Measurements from ENCODE around the gene SRF. TPM values are rescaled to one million over a fixed set of nuclear protein-coding genes. Genes with fewer than 3 reads are reported as not detected.

SRF gene
- total and polyA plus RNA-seq, 8 donors = 20.2 to 36.3 (median 31.0) TPM

DNA sequence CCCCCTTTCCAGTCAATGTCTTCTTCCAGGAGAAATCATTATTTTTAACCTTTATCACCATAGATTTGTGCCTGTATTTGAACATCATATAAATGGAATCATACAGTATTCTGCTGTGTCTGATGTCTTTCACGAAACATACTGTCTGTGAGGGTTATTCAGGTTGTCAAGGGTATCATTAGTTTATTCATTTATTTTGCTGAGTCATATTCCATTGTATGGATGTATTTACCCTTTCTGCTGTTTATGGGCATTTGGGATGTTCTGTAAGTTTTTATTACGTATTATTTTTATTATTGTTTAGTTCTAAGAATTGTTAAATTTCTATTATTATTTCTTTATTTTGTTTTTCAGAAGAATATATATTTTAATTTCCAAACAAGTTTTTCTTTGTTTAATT lies 36.2 kb downstream of the SRF start:
- ATAC-seq = no peak
- no peak overlapping the region for H3K4me3 ChIP-seq
- H3K9me3 ChIP-seq = no peaks in the 10 kb centered on the region
- no peak for DNase-seq
- peaks cover 0 to 47% of the 10 kb centered on the region in 2 donors for H3K36me3 ChIP-seq
- intact Hi-C loops (cut with DNase I) = no loop called here
- H3K27ac ChIP-seq = no peak overlapping the region
- TF ChIP-seq, protein P1, sequence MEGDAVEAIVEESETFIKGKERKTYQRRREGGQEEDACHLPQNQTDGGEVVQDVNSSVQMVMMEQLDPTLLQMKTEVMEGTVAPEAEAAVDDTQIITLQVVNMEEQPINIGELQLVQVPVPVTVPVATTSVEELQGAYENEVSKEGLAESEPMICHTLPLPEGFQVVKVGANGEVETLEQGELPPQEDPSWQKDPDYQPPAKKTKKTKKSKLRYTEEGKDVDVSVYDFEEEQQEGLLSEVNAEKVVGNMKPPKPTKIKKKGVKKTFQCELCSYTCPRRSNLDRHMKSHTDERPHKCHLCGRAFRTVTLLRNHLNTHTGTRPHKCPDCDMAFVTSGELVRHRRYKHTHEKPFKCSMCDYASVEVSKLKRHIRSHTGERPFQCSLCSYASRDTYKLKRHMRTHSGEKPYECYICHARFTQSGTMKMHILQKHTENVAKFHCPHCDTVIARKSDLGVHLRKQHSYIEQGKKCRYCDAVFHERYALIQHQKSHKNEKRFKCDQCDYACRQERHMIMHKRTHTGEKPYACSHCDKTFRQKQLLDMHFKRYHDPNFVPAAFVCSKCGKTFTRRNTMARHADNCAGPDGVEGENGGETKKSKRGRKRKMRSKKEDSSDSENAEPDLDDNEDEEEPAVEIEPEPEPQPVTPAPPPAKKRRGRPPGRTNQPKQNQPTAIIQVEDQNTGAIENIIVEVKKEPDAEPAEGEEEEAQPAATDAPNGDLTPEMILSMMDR (IDR thresholded peaks at IDR 0.05) = no peak
- H3K27me3 ChIP-seq = no peaks in the 10 kb centered on the region
- no peaks in the 10 kb centered on the region for H3K4me1 ChIP-seq

GRCh38 chr6:43211955-43212354 lies 40.9 kb downstream of the SRF start:
- intact Hi-C loops (cut with DNase I) = no loop called here
- ATAC-seq (no peak), DNase-seq (peak in 1 of 4 donors; percentile 26)
- TF ChIP-seq, protein P1 (IDR thresholded peaks at IDR 0.05) = no peak
- H3K27me3 ChIP-seq = no peaks in the 10 kb centered on the region
- no peak overlapping the region for H3K4me3 ChIP-seq
- no peaks in the 10 kb centered on the region for H3K4me1 ChIP-seq
- H3K9me3 ChIP-seq = no peaks in the 10 kb centered on the region
- H3K36me3 ChIP-seq = peaks cover 0 to 47% of the 10 kb centered on the region in 2 donors
- no peak overlapping the region for H3K27ac ChIP-seq

DNA sequence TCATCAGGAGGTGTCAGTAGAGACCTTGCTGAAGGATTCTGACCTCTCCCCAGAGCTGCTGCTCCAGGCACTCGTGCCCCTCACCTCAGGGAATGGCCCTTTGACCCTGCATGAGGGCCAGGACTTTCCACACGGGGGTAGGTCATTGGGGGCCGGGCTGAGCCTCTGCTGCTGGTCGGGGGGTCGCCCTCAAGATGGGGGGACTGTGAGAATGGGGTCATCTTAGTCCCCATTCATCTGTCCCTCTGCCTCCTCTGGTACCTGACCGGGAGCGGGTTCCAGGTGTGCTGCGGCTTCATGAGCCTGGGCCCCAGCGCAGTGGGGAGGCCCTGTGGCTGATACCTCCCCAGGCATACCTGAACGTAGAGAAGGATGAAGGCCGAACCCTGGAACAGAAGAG lies 42.4 kb downstream of the SRF start:
- Histone ChIP-seq H3K4me3 (no peak overlapping the region), H3K27ac (no peak overlapping the region), H3K36me3 (peaks cover 0 to 57% of the 10 kb centered on the region in 2 donors), H3K27me3 (no peaks in the 10 kb centered on the region), H3K4me1 (no peaks in the 10 kb centered on the region), H3K9me3 (no peaks in the 10 kb centered on the region)
- ATAC-seq (no peak), DNase-seq (no peak)
- intact Hi-C loops (cut with DNase I) = no loop called here
- TF ChIP-seq, protein P1 (IDR thresholded peaks at IDR 0.05) = no peak

GRCh38 chr6:43215066-43215465 lies 44.0 kb downstream of the SRF start:
- H3K9me3 ChIP-seq = no peaks in the 10 kb centered on the region
- no peaks in the 10 kb centered on the region for H3K4me1 ChIP-seq
- H3K4me3 ChIP-seq = no peak overlapping the region
- TF ChIP-seq, protein P1 (IDR thresholded peaks at IDR 0.05) = no peak
- intact Hi-C loops (cut with DNase I) = no loop called here
- ATAC-seq = no peak
- no peak for DNase-seq
- peaks cover 0 to 60% of the 10 kb centered on the region in 2 donors for H3K36me3 ChIP-seq
- H3K27me3 ChIP-seq = no peaks in the 10 kb centered on the region
- no peak overlapping the region for H3K27ac ChIP-seq

- ATAC-seq (no peak), DNase-seq (peak in 1 of 4 donors; percentile 59)
- peaks cover 0 to 71% of the 10 kb centered on the region in 2 donors for H3K36me3 ChIP-seq
- no peaks in the 10 kb centered on the region for H3K4me1 ChIP-seq
- no peaks in the 10 kb centered on the region for H3K27me3 ChIP-seq
- no peaks in the 10 kb centered on the region for H3K9me3 ChIP-seq
- H3K4me3 ChIP-seq = no peak overlapping the region
- TF ChIP-seq, protein P1 (IDR thresholded peaks at IDR 0.05) = no peak
- H3K27ac ChIP-seq = no peak overlapping the region
- intact Hi-C loops (cut with DNase I) = no loop called here
Measured at GRCh38 chr6:43216200-43216599, 45.1 kb downstream of the SRF start.

Measured in left lung (tissue), 10 donors.